ENCODE measurements around the gene SOHLH1.

The SOHLH1 gene

GRCh38 chr9:135703726-135704125 is 4.4 kb upstream of the SOHLH1 start:
- no peak for DNase-seq (ENCODE audit: low spot score)

- no peak for DNase-seq (ENCODE audit: low spot score)
These were observed 2.9 kb upstream of the SOHLH1 start, which contains the start of gene KCNT1 for GRCh38 chr9:135701959-135702721. Gene KCNT1, plus strand, starts transcription at chr9:135702185. Its CDS starts 74 bp downstream, at chr9:135702259.

GRCh38 chr9:135701067-135701958 is 2.0 kb upstream of the SOHLH1 start:
- DNase-seq (ENCODE audit: low spot score): no peak

GRCh38 chr9:135700525-135700924 is 1.2 kb upstream of the SOHLH1 start:
- no peak for DNase-seq (ENCODE audit: low spot score)

- DNase-seq (ENCODE audit: low spot score): no peak
These were observed 514 bp downstream of the SOHLH1 start for GRCh38 chr9:135698767-135699166.

GRCh38 chr9:135698236-135698635 is 1.0 kb downstream of the SOHLH1 start:
- DNase-seq (ENCODE audit: low spot score): no peak

GRCh38 chr9:135697226-135697625 is 2.1 kb downstream of the SOHLH1 start:
- no peak for DNase-seq (ENCODE audit: low spot score)

- no peak for DNase-seq (ENCODE audit: low spot score)
These were observed 2.8 kb downstream of the SOHLH1 start for GRCh38 chr9:135696446-135696845.

GRCh38 chr9:135695642-135696041 is 3.6 kb downstream of the SOHLH1 start:
- DNase-seq (ENCODE audit: low spot score): no peak

- DNase-seq (ENCODE audit: low spot score): no peak
These were observed 4.2 kb downstream of the SOHLH1 start for GRCh38 chr9:135695036-135695435.

- DNase-seq (ENCODE audit: low spot score): no peak
These were observed 4.9 kb downstream of the SOHLH1 start for GRCh38 chr9:135694414-135694813.

- DNase-seq (ENCODE audit: low spot score): no peak
These were observed 5.5 kb downstream of the SOHLH1 start for GRCh38 chr9:135693771-135694170.

GRCh38 chr9:135693265-135693664 is 6.0 kb downstream of the SOHLH1 start:
- no peak for DNase-seq (ENCODE audit: low spot score)

GRCh38 chr9:135692410-135692809 is 6.9 kb downstream of the SOHLH1 start:
- no peak for DNase-seq (ENCODE audit: low spot score)

GRCh38 chr9:135690836-135691570 is 8.3 kb downstream of the SOHLH1 start:
- DNase-seq (ENCODE audit: low spot score): no peak

- no peak for DNase-seq (ENCODE audit: low spot score)
These were observed 10.3 kb downstream of the SOHLH1 start for GRCh38 chr9:135689011-135689410.

- no peak for DNase-seq (ENCODE audit: low spot score)
These were observed 12.1 kb downstream of the SOHLH1 start for GRCh38 chr9:135687216-135687615.

GRCh38 chr9:135684691-135685090 is 14.6 kb downstream of the SOHLH1 start:
- DNase-seq (ENCODE audit: low spot score): no peak

- DNase-seq (ENCODE audit: low spot score): no peak
These were observed 15.8 kb downstream of the SOHLH1 start for GRCh38 chr9:135683401-135684034.

- DNase-seq (ENCODE audit: low spot score): no peak
These were observed 18.1 kb downstream of the SOHLH1 start for GRCh38 chr9:135681161-135681560.

GRCh38 chr9:135680056-135680455 is 19.2 kb downstream of the SOHLH1 start:
- DNase-seq (ENCODE audit: low spot score): no peak
